MM.1S (cell line): ENCODE measurements around the gene PDCD7.
"Not testable (repeated sequence)": the region's sequence is repeated elsewhere in the genome, so short reads cannot be mapped to it uniquely, and the experiment has no call there.

Source experiments
- DNase-seq: peaks from one replicate; pipeline ENCODE4 v3.0.0-alpha.2; 2015
- H2AFZ ChIP-seq: fragments of 300-600 bp; sonication (generic); 2 replicates; pipeline ENCODE4 v1.6.0; 2016; ENCODE audit warnings: antibody characterized with exemption, low read length
- H3F3A ChIP-seq: fragments of 300-600 bp; sonication (generic); 2 replicates; pipeline ENCODE4 v1.6.1; 2016; ENCODE audit warnings: mild to moderate bottlenecking, antibody characterized with exemption, low read length, moderate library complexity, mixed read lengths; ENCODE audit not compliant: insufficient read depth
- H3K27ac ChIP-seq: fragments of 300-600 bp; sonication (generic); 2 replicates; pipeline ENCODE4 v1.5.1; 2016; ENCODE audit warnings: mild to moderate bottlenecking, low read length
- H3K27me3 ChIP-seq: fragments of 300-600 bp; sonication (generic); replicated peaks from 2 replicates; pipeline ENCODE4 v1.6.0; 2016; ENCODE audit warnings: low read length; ENCODE audit not compliant: insufficient read depth
- H3K36me3 ChIP-seq: fragments of 300-600 bp; sonication (generic); replicated peaks from 2 replicates; pipeline ENCODE4 v1.6.1; 2016; ENCODE audit warnings: mild to moderate bottlenecking, low read length, mixed read lengths; ENCODE audit not compliant: insufficient read depth
- H3K4me1 ChIP-seq: fragments of 300-600 bp; sonication (generic); 2 replicates; pipeline ENCODE4 v1.6.1; 2016; ENCODE audit warnings: low read length, mixed read lengths
- H3K4me2 ChIP-seq: fragments of 300-600 bp; sonication (generic); 2 replicates; pipeline ENCODE4 v1.6.0; 2016; ENCODE audit warnings: low read depth, low read length
- H3K4me3 ChIP-seq: fragments of 300-600 bp; sonication (generic); 2 replicates; pipeline ENCODE4 v1.5.1; 2016; ENCODE audit warnings: low read length, mixed read lengths
- H3K79me2 ChIP-seq: fragments of 300-600 bp; sonication (generic); 2 replicates; pipeline ENCODE4 v1.6.1; 2016; ENCODE audit warnings: mixed run types, low read length, mixed read lengths
- H3K9ac ChIP-seq: fragments of 300-600 bp; sonication (generic); 2 replicates; pipeline ENCODE4 v1.6.1; 2016; ENCODE audit warnings: low read length, mixed read lengths
- H3K9me2 ChIP-seq: fragments of 300-600 bp; sonication (generic); replicated peaks from 2 replicates; pipeline ENCODE4 v1.6.1; 2016; ENCODE audit warnings: mild to moderate bottlenecking, low read length, mixed read lengths; ENCODE audit not compliant: insufficient read depth
- H3K9me3 ChIP-seq: fragments of 300-600 bp; sonication (generic); replicated peaks from 2 replicates; pipeline ENCODE4 v1.6.1; 2016; ENCODE audit warnings: mild to moderate bottlenecking, low read length, mixed read lengths; ENCODE audit not compliant: insufficient read depth
- H4K20me1 ChIP-seq: fragments of 300-600 bp; sonication (generic); 2 replicates; pipeline ENCODE4 v1.6.1; 2016; ENCODE audit warnings: mild to moderate bottlenecking, low read length, moderate library complexity, mixed read lengths; ENCODE audit not compliant: insufficient read depth
- CTCF ChIP-seq: fragments of 300-600 bp; sonication (generic); IDR thresholded peaks from 2 replicates; pipeline ENCODE4 v1.5.1; 2016; ENCODE audit warnings: antibody characterized with exemption, low read length, mixed read lengths
- EZH2 ChIP-seq: fragments of 300-600 bp; sonication (generic); optimal IDR thresholded peaks from 2 replicates; pipeline ENCODE3; 2017; ENCODE audit warnings: low read depth, mild to moderate bottlenecking, antibody characterized with exemption, low read length, mixed read lengths
- EZH2phosphoT487 ChIP-seq: fragments of 300-600 bp; sonication (generic); IDR thresholded peaks from 2 replicates; pipeline ENCODE4 v1.6.1; 2018; ENCODE audit warnings: antibody characterized with exemption, low read length

Gene PDCD7

GRCh38 chr15:65095011-65095746 lies 38.4 kb downstream of the PDCD7 start:
- no peak for TF ChIP-seq EZH2phosphoT487
- TF ChIP-seq CTCF = no peak
- no peak for TF ChIP-seq EZH2
- no peaks in the 10 kb centered on the region for H3K36me3 ChIP-seq
- no peak overlapping the region for H3K9ac ChIP-seq
- no peak overlapping the region for H2AFZ ChIP-seq
- H3K9me3 ChIP-seq = no peaks in the 10 kb centered on the region
- H3K4me2 ChIP-seq = no peak overlapping the region
- no peak for DNase-seq
- no peak overlapping the region for H3K27ac ChIP-seq
- H3K27me3 ChIP-seq = no peaks in the 10 kb centered on the region
- no peak overlapping the region for H3K4me3 ChIP-seq
- no peaks in the 10 kb centered on the region for H3K4me1 ChIP-seq
- H4K20me1 ChIP-seq = no peaks in the 10 kb centered on the region
- no peaks in the 10 kb centered on the region for H3K9me2 ChIP-seq
- no peaks in the 10 kb centered on the region for H3K79me2 ChIP-seq
- no peaks in the 10 kb centered on the region for H3F3A ChIP-seq

GRCh38 chr15:65094294-65094995 lies 39.2 kb downstream of the PDCD7 start:
- Histone ChIP-seq H3K27ac (no peak overlapping the region), H3K79me2 (no peaks in the 10 kb centered on the region), H3K36me3 (no peaks in the 10 kb centered on the region), H3K27me3 (no peaks in the 10 kb centered on the region), H3K9me3 (no peaks in the 10 kb centered on the region), H3K4me3 (no peak overlapping the region), H4K20me1 (no peaks in the 10 kb centered on the region), H2AFZ (no peak overlapping the region), H3F3A (no peaks in the 10 kb centered on the region), H3K4me2 (no peak overlapping the region), H3K9ac (no peak overlapping the region), H3K9me2 (no peaks in the 10 kb centered on the region), H3K4me1 (no peaks in the 10 kb centered on the region)
- DNase-seq = no peak
- no peak for TF ChIP-seq EZH2
- TF ChIP-seq CTCF = no peak
- no peak for TF ChIP-seq EZH2phosphoT487

DNA sequence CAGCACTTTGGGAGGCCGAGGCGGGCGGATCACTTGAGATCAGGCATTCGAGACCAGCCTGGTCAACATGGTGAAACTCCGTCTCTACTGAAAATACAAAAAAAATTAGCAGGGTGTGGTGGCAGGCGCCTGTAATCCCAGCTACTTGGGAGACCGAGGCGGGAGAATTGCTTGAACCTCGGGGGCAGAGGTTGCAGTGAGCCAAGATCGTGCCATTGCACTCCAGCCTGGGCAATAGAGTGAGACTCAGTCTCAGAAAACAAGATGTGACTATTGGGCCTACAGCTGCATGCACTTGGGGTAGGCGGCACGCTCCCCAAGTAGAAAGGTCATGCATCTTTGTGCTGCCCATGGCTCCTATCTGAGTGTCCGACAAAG lies 39.8 kb downstream of the PDCD7 start:
- H3K36me3 ChIP-seq, H3F3A ChIP-seq, H4K20me1 ChIP-seq, H3K27ac ChIP-seq, H3K4me2 ChIP-seq, DNase-seq, H2AFZ ChIP-seq, H3K27me3 ChIP-seq, H3K9me3 ChIP-seq, H3K4me3 ChIP-seq, H3K4me1 ChIP-seq, H3K9ac ChIP-seq, H3K9me2 ChIP-seq, H3K79me2 ChIP-seq: not testable (repeated sequence)
